Peyer's patch (tissue), 4 donors: ENCODE results near the gene ZNRF3. TPM values are rescaled to one million over a fixed set of nuclear protein-coding genes. Genes with fewer than 3 reads are reported as not detected.

ENCODE experiments used
- DNase-seq, 3 donors: peaks; one replicate each; pipeline ENCODE4 v3.0.0-alpha.2; 2017 to 2019
- H3K27ac ChIP-seq, 4 donors: fragments of 200-600 bp; sonication (generic); one replicate each; pipeline ENCODE4 v1.5.1; 2016 to 2019
- H3K27me3 ChIP-seq, 2 donors: fragments of 200-600 bp; sonication (generic); one replicate each; pipeline ENCODE4 v1.5.1; 2019
- H3K36me3 ChIP-seq, 3 donors: fragments of 200-600 bp; sonication (generic); one replicate each; pipeline ENCODE4 v1.5.1; 2016 to 2019
- H3K4me1 ChIP-seq, 4 donors: fragments of 200-600 bp; sonication (generic); one replicate each; pipeline ENCODE4 v1.5.1; 2016 to 2019
- H3K4me3 ChIP-seq, 4 donors: fragments of 200-600 bp; sonication (generic); 1 replicate in 3 of 4; 2 replicates in 1 of 4; pipeline ENCODE4 v1.5.1; 2016 to 2019; ENCODE audit warnings: mild to moderate bottlenecking in 1 of 4
- H3K9me3 ChIP-seq, 4 donors: fragments of 200-600 bp; sonication (generic); one replicate each; pipeline ENCODE4 v1.5.1; 2016 to 2019; ENCODE audit warnings: mild to moderate bottlenecking in 1 of 4
- CTCF ChIP-seq, 6 experiments: fragments of 450-650 bp in 4 of 6; fragments of 200-600 bp in 2 of 6; sonication (generic) in 1 of 6; IDR thresholded peaks; one replicate each; pipeline ENCODE4 v1.5.1; 2017 to 2019; ENCODE audit warnings: antibody characterized with exemption in 6 of 6, mild to moderate bottlenecking in 3 of 6, moderate library complexity in 1 of 6
- POLR2A ChIP-seq, 2 donors: fragments of 450-650 bp; IDR thresholded peaks; one replicate each; pipeline ENCODE4 v1.5.1; 2017; ENCODE audit warnings: antibody characterized with exemption in 2 of 2, mild to moderate bottlenecking in 2 of 2, moderate library complexity in 2 of 2
- small RNA-seq, 2 donors: library from RNA; depleted of rRNA; stranded (forward); fragments of <200 nt; gene quantifications; one replicate each; pipeline ENCODE3, GENCODE V24; 2016
- total RNA-seq, 4 donors: library from RNA; depleted of rRNA; stranded (reverse); fragments of >200 nt; gene quantifications; one replicate each; pipeline ENCODE4 v1.1.0, GENCODE V29; 2016

ZNRF3 gene
- total RNA-seq, 4 donors from 2014 or later: 5.8 to 17.6 (median 8.0) TPM

- no peak overlapping the region for H3K4me3 ChIP-seq
- H3K4me1 ChIP-seq: no peaks in the 10 kb centered on the region
- no peak for TF ChIP-seq CTCF (IDR thresholded peaks at IDR 0.05)
- TF ChIP-seq POLR2A (IDR thresholded peaks at IDR 0.05): no peak
- H3K27me3 ChIP-seq: no peaks in the 10 kb centered on the region
- no peak overlapping the region for H3K27ac ChIP-seq
- no peaks in the 10 kb centered on the region for H3K9me3 ChIP-seq
- no peaks in the 10 kb centered on the region for H3K36me3 ChIP-seq
- no peak for DNase-seq
Observed at GRCh38 chr22:29105468-29105867, 222.1 kb downstream of the ZNRF3 start.

- TF ChIP-seq CTCF (IDR thresholded peaks at IDR 0.05) (no peak), POLR2A (IDR thresholded peaks at IDR 0.05) (no peak)
- no peak overlapping the region for H3K4me3 ChIP-seq
- H3K27ac ChIP-seq: no peak overlapping the region
- no peaks in the 10 kb centered on the region for H3K27me3 ChIP-seq
- no peak for DNase-seq
- H3K36me3 ChIP-seq: no peaks in the 10 kb centered on the region
- no peaks in the 10 kb centered on the region for H3K9me3 ChIP-seq
- no peaks in the 10 kb centered on the region for H3K4me1 ChIP-seq
Observed at GRCh38 chr22:29106839-29107238, 223.5 kb downstream of the ZNRF3 start.

Small RNA genes lying within 50 kb of the gene (small RNA-seq; reads per million reads assigned to genes)
- 0 reads per million in 2 donors for gene Z93930.1

Other genes with a start within 250 kb of the ZNRF3 start
- gene TTC28, start 203.7 kb upstream of the ZNRF3 start, total RNA-seq: 10 to 100 TPM in 3 of 4 donors, 1 to 10 TPM in 1; 9.1 to 46.4 (median 35.2) TPM
- gene CHEK2, start 141.8 kb upstream of the ZNRF3 start, total RNA-seq: 10 to 100 TPM in 3 of 4 donors, 1 to 10 TPM in 1; 8.7 to 24.2 (median 14.2) TPM
- 10 to 100 TPM in 3 of 4 donors, 1 to 10 TPM in 1; 6.2 to 49.5 (median 12.1) TPM for gene HSCB, start 141.5 kb upstream of the ZNRF3 start, total RNA-seq
- gene CCDC117, start 110.9 kb upstream of the ZNRF3 start, total RNA-seq: 10 to 100 TPM in 3 of 4 donors, 1 to 10 TPM in 1; 6.3 to 23.9 (median 14.2) TPM
- 100 to 1,000 TPM; 139 to 287 (median 213) TPM for gene XBP1, start 83.0 kb upstream of the ZNRF3 start, total RNA-seq
- gene C22orf31, start 178.3 kb downstream of the ZNRF3 start, total RNA-seq: not detected
- 10 to 100 TPM in 3 of 4 donors, 1 to 10 TPM in 1; 8.2 to 32.2 (median 16.1) TPM for gene KREMEN1, start 189.5 kb downstream of the ZNRF3 start, total RNA-seq